22Rv1 (cell line): ENCODE results near the gene ST8SIA3.

Source experiments
- CTCF ChIP-seq: fragments of 450-650 bp; IDR thresholded peaks from 2 replicates; pipeline ENCODE4 v1.5.1; 2017; ENCODE audit warnings: mild to moderate bottlenecking
- ZFX ChIP-seq: fragments of 450-650 bp; IDR thresholded peaks from 2 replicates; pipeline ENCODE4 v1.6.1; 2017; ENCODE audit warnings: antibody characterized with exemption, borderline replicate concordance

GRCh38 chr18:57359433-57359832, 7.1 kb downstream of the ST8SIA3 start:
- TF ChIP-seq CTCF (no peak), ZFX (no peak)
